GM12801 (cell line): ENCODE results near the gene MCF2L2.

Experiments used
- TF ChIP-seq, protein P1 (sequence below): IDR thresholded peaks from one replicate; pipeline ENCODE4 v1.5.1; 2011; ENCODE audit warnings: control low read depth; ENCODE audit not compliant: insufficient read length; ENCODE audit errors: extremely low read depth

The MCF2L2 gene

GRCh38 chr3:183274609-183275008 lies 153.8 kb downstream of the MCF2L2 start:
- TF ChIP-seq, protein P1, sequence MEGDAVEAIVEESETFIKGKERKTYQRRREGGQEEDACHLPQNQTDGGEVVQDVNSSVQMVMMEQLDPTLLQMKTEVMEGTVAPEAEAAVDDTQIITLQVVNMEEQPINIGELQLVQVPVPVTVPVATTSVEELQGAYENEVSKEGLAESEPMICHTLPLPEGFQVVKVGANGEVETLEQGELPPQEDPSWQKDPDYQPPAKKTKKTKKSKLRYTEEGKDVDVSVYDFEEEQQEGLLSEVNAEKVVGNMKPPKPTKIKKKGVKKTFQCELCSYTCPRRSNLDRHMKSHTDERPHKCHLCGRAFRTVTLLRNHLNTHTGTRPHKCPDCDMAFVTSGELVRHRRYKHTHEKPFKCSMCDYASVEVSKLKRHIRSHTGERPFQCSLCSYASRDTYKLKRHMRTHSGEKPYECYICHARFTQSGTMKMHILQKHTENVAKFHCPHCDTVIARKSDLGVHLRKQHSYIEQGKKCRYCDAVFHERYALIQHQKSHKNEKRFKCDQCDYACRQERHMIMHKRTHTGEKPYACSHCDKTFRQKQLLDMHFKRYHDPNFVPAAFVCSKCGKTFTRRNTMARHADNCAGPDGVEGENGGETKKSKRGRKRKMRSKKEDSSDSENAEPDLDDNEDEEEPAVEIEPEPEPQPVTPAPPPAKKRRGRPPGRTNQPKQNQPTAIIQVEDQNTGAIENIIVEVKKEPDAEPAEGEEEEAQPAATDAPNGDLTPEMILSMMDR: no peak

- TF ChIP-seq, protein P1: no peak
Measured at GRCh38 chr3:183272791-183273190, 155.6 kb downstream of the MCF2L2 start.

DNA sequence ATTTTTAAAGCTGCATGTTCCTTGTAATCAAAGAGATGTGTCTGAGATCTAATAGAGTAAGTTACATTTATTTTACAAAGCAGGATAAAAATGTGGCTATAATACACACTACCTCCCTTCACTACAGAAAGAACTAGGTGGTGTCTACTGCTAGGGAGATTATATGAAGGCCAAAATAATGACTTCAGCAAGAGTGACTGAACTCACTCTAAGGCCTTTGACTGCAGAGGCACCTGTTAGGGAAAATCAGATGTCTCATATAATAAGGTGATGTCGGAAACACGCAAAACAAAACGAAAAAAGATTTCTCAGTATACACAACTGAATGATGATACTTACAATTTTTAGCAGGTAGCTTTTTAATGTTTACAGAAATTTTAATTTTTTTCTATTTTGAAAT lies 156.3 kb downstream of the MCF2L2 start:
- TF ChIP-seq, protein P1: no peak

GRCh38 chr3:183270344-183270743 lies 158.1 kb downstream of the MCF2L2 start:
- TF ChIP-seq, protein P1: no peak

GRCh38 chr3:183269345-183269744 lies 159.1 kb downstream of the MCF2L2 start:
- TF ChIP-seq, protein P1: no peak

DNA sequence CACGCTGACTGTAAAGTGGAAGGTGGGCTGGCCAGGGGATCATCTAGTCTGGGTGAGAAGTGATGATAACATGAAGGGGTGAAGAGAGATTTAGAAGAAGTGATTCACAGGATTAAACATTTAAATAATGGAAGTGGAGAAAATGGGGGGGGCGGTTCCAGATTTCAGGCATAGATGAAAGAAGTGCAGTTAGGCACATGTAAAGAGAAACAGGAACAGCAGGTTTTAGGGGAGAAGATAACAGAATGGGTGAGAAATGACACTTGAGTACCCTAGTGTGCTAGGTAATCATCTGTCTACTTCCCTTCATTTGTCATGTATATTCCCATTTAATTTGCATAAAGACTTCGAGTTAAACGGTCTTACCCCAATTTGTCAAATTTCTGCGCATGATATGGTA lies 160.1 kb downstream of the MCF2L2 start:
- TF ChIP-seq, protein P1: no peak

DNA sequence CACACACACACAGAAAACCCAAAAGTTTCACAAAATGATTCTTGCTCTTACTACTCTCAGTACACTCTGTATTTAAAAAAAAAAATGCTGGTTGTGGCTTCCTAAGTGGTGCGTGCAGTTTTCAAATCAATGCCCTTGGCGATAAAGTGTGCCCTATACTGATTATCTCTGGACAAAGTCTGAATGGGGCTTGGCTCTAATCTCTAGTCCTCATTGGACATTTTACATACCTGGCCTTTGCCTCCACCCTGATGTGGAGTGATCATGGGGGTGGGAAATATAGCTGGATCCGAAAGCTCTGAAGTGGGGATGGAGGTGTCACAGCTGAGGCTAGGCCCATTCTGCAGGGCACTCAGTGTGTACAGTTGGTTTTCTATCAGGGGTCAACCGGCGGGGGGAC lies 161.3 kb downstream of the MCF2L2 start:
- TF ChIP-seq, protein P1: no peak

GRCh38 chr3:183266454-183266853 lies 162.0 kb downstream of the MCF2L2 start:
- TF ChIP-seq, protein P1: no peak
